Smooth muscle cell (in vitro differentiated cells): Measurements from ENCODE around the gene CDH23. TPM values are rescaled to one million over a fixed set of nuclear protein-coding genes. Genes with fewer than 3 reads are reported as not detected.

Experiments
- DNase-seq: peaks from one replicate; lab custom pipeline; 2025; ENCODE audit not compliant: unreplicated experiment; lab: John Stamatoyannopoulos, UW
- H2AFZ ChIP-seq: fragments of 200-600 bp; sonication (generic); 2 replicates; pipeline ENCODE4 v1.6.0; 2016; ENCODE audit warnings: antibody characterized with exemption, low read depth, mild to moderate bottlenecking
- H3F3A ChIP-seq: fragments of 200-600 bp; sonication (generic); 2 replicates; pipeline ENCODE4 v1.6.0; 2017; ENCODE audit warnings: antibody characterized with exemption, low read depth
- H3K27ac ChIP-seq: fragments of 200-600 bp; sonication (generic); 2 replicates; pipeline ENCODE4 v1.5.1; 2016; ENCODE audit warnings: low read depth, mild to moderate bottlenecking
- H3K27me3 ChIP-seq: fragments of 200-600 bp; sonication (generic); 2 replicates; pipeline ENCODE4 v1.6.1; 2016; ENCODE audit warnings: low read depth, mild to moderate bottlenecking
- H3K36me3 ChIP-seq: fragments of 200-600 bp; sonication (generic); 2 replicates; pipeline ENCODE4 v1.5.1; 2016; ENCODE audit warnings: low read depth
- H3K4me1 ChIP-seq: fragments of 200-600 bp; sonication (generic); 2 replicates; pipeline ENCODE4 v1.5.1; 2016; ENCODE audit warnings: low read depth
- H3K4me2 ChIP-seq: fragments of 200-600 bp; sonication (generic); 2 replicates; pipeline ENCODE4 v1.6.0; 2016; ENCODE audit warnings: mild to moderate bottlenecking
- H3K4me3 ChIP-seq: fragments of 200-600 bp; sonication (generic); 2 replicates; pipeline ENCODE4 v1.5.1; 2016; ENCODE audit warnings: mild to moderate bottlenecking
- H3K79me2 ChIP-seq: fragments of 200-600 bp; sonication (generic); 2 replicates; pipeline ENCODE4 v1.6.0; 2016; ENCODE audit warnings: low read depth, mild to moderate bottlenecking
- H3K9ac ChIP-seq: fragments of 200-600 bp; sonication (generic); 2 replicates; pipeline ENCODE4 v1.6.0; 2016; ENCODE audit warnings: low read depth
- H3K9me3 ChIP-seq: fragments of 200-600 bp; sonication (generic); replicated peaks from 2 replicates; pipeline ENCODE4 v1.5.1; 2016; ENCODE audit warnings: low read depth
- H4K20me1 ChIP-seq: fragments of 200-600 bp; sonication (generic); 2 replicates; pipeline ENCODE4 v1.6.0; 2016; ENCODE audit warnings: low read depth
- CTCF ChIP-seq: fragments of 200-600 bp; sonication (generic); IDR thresholded peaks from 2 replicates; pipeline ENCODE4 v1.5.1; 2017; ENCODE audit warnings: borderline replicate concordance, mild to moderate bottlenecking, antibody characterized with exemption; ENCODE audit not compliant: insufficient read depth, poor library complexity, severe bottlenecking
- WGBS: methylation state at CpG from one replicate; pipeline ENCODE4 v1.1.7; 2016; ENCODE audit warnings: low lambda C conversion rate; 5-methylcytosine and 5-hydroxymethylcytosine counted together
- polyA plus RNA-seq: library from polyadenylated mRNA; unstranded; fragments of >200 nt; fragmentation: Nextera tagmentation; extraction: Ambion mirVana; gene quantifications from 2 replicates; pipeline ENCODE4 v1.2.1, GENCODE V29; 2016
- total RNA-seq: library from RNA; depleted of rRNA; stranded (reverse); fragments of >200 nt; gene quantifications from 2 replicates; pipeline ENCODE4 v1.2.3, GENCODE V29; 2014

CDH23 gene
- total and polyA plus RNA-seq, 2 experiments from 2014 or later, result 0.99 to 2.5 TPM

- H3K9ac ChIP-seq, result no peak overlapping the region
- no peak overlapping the region for H2AFZ ChIP-seq
- H3K4me3 ChIP-seq, result no peak overlapping the region
- 84% methylated on average over 9 of the region's 9 CpGs for WGBS
- no peaks in the 10 kb centered on the region for H3K36me3 ChIP-seq
- H3K4me2 ChIP-seq, result no peak overlapping the region
- H3K79me2 ChIP-seq, result no peaks in the 10 kb centered on the region
- peaks cover 11% of the 10 kb centered on the region for H3K27me3 ChIP-seq
- H3K9me3 ChIP-seq, result no peaks in the 10 kb centered on the region
- no peak for TF ChIP-seq CTCF
- no peak for DNase-seq
- no peaks in the 10 kb centered on the region for H4K20me1 ChIP-seq
- H3K27ac ChIP-seq, result no peak overlapping the region
- no peaks in the 10 kb centered on the region for H3K4me1 ChIP-seq
- no peaks in the 10 kb centered on the region for H3F3A ChIP-seq
Observed at GRCh38 chr10:71468363-71469094, 71.8 kb downstream of the CDH23 start.

- WGBS, result 90% methylated on average over 9 of the region's 9 CpGs
Observed at GRCh38 chr10:71471006-71471405, 74.3 kb downstream of the CDH23 start.

GRCh38 chr10:71471957-71472365 lies 75.2 kb downstream of the CDH23 start:
- no peaks in the 10 kb centered on the region for H4K20me1 ChIP-seq
- peaks cover 19% of the 10 kb centered on the region for H3K27me3 ChIP-seq
- no peak overlapping the region for H3K27ac ChIP-seq
- H3K9ac ChIP-seq, result no peak overlapping the region
- H3K9me3 ChIP-seq, result no peaks in the 10 kb centered on the region
- no peaks in the 10 kb centered on the region for H3K36me3 ChIP-seq
- DNase-seq, result no peak
- no peak overlapping the region for H3K4me3 ChIP-seq
- H3K79me2 ChIP-seq, result no peaks in the 10 kb centered on the region
- no peak overlapping the region for H3K4me2 ChIP-seq
- H2AFZ ChIP-seq, result no peak overlapping the region
- TF ChIP-seq CTCF, result no peak
- peaks cover 3% of the 10 kb centered on the region for H3K4me1 ChIP-seq
- WGBS, result 92% methylated on average over 5 of the region's 6 CpGs
- H3F3A ChIP-seq, result no peaks in the 10 kb centered on the region

More at GRCh38 chr10:71471006-71471405, 74.3 kb downstream of the CDH23 start:
- Histone ChIP-seq H3K4me2 (no peak overlapping the region), H3K27ac (no peak overlapping the region), H3K36me3 (no peaks in the 10 kb centered on the region), H3K79me2 (no peaks in the 10 kb centered on the region), H4K20me1 (no peaks in the 10 kb centered on the region), H3F3A (no peaks in the 10 kb centered on the region), H3K27me3 (peaks cover 14% of the 10 kb centered on the region), H3K4me1 (peaks cover 3% of the 10 kb centered on the region), H3K9me3 (no peaks in the 10 kb centered on the region), H3K9ac (no peak overlapping the region), H3K4me3 (no peak overlapping the region), H2AFZ (no peak overlapping the region)
- DNase-seq, result no peak
- no peak for TF ChIP-seq CTCF

- H3K79me2 ChIP-seq, result no peaks in the 10 kb centered on the region
- no peaks in the 10 kb centered on the region for H3K36me3 ChIP-seq
- H3K27ac ChIP-seq, result no peak overlapping the region
- no peak overlapping the region for H3K4me2 ChIP-seq
- DNase-seq, result no peak
- no peak for TF ChIP-seq CTCF
- no peaks in the 10 kb centered on the region for H4K20me1 ChIP-seq
- peaks cover 3% of the 10 kb centered on the region for H3K4me1 ChIP-seq
- no peaks in the 10 kb centered on the region for H3F3A ChIP-seq
- peaks cover 19% of the 10 kb centered on the region for H3K27me3 ChIP-seq
- H3K9me3 ChIP-seq, result no peaks in the 10 kb centered on the region
- H3K9ac ChIP-seq, result no peak overlapping the region
- H2AFZ ChIP-seq, result no peak overlapping the region
- WGBS, result 82% methylated on average over 4 of the region's 4 CpGs
- H3K4me3 ChIP-seq, result no peak overlapping the region
Observed at GRCh38 chr10:71472466-71472865, 75.7 kb downstream of the CDH23 start.
